Esophagus muscularis mucosa (tissue), 4 donors: ENCODE measurements around the gene LRTM2. TPM values are rescaled to one million over a fixed set of nuclear protein-coding genes. Genes with fewer than 3 reads are reported as not detected.

Experiments
- DNase-seq: peaks from one replicate; pipeline ENCODE4 v3.0.0-alpha.2; 2017; ENCODE audit errors: extremely low spot score
- H3K27ac ChIP-seq, 4 donors: fragments of 200-600 bp; sonication (generic); replicated peaks in 1 of 4; 1 replicate in 3 of 4; 2 replicates in 1 of 4; pipeline ENCODE4 v1.5.1; 2016 to 2019; ENCODE audit warnings: mild to moderate bottlenecking in 1 of 4
- H3K27me3 ChIP-seq, 4 donors: fragments of 200-600 bp; sonication (generic); one replicate each; pipeline versions ENCODE4 v1.5.1 to v1.6.0; 2016 to 2019
- H3K36me3 ChIP-seq, 4 donors: fragments of 200-600 bp; sonication (generic); one replicate each; pipeline ENCODE4 v1.5.1; 2016 to 2019
- H3K4me1 ChIP-seq, 4 donors: fragments of 200-600 bp; sonication (generic); one replicate each; pipeline ENCODE4 v1.5.1; 2016 to 2019
- H3K4me3 ChIP-seq, 4 donors: fragments of 200-600 bp; sonication (generic); 1 replicate in 2 of 4; 2 replicates in 2 of 4; pipeline ENCODE4 v1.5.1; 2016 to 2019; ENCODE audit warnings: mild to moderate bottlenecking in 4 of 4, moderate library complexity in 1 of 4
- H3K9me3 ChIP-seq, 4 donors: fragments of 200-600 bp; sonication (generic); 1 replicate in 3 of 4; 2 replicates in 1 of 4; pipeline ENCODE4 v1.5.1; 2016 to 2019
- CTCF ChIP-seq, 3 experiments: fragments of 200-600 bp in 2 of 3; fragments of 450-650 bp in 1 of 3; sonication (generic) in 2 of 3; IDR thresholded peaks; one replicate each; pipeline ENCODE4 v1.5.1; 2017 to 2019; ENCODE audit warnings: antibody characterized with exemption in 3 of 3, mild to moderate bottlenecking in 2 of 3, moderate library complexity in 1 of 3
- EP300 ChIP-seq: sonication (generic); formaldehyde crosslinking; IDR thresholded peaks from one replicate; pipeline ENCODE4 v1.6.1; 2017; ENCODE audit warnings: antibody characterized with exemption
- POLR2A ChIP-seq: fragments of 450-650 bp; IDR thresholded peaks from one replicate; pipeline ENCODE4 v1.6.1; 2017; ENCODE audit warnings: antibody characterized with exemption, moderate library complexity, mild to moderate bottlenecking, low read depth
- POLR2AphosphoS5 ChIP-seq, 2 donors: sonication (generic); formaldehyde crosslinking; IDR thresholded peaks; one replicate each; pipeline ENCODE4 v1.6.1; 2017; ENCODE audit warnings: antibody characterized with exemption in 2 of 2
- WGBS: methylation state at CpG from one replicate; pipeline ENCODE4 v1.1.5; 2018; 5-methylcytosine and 5-hydroxymethylcytosine counted together
- intact Hi-C: fragments of 100-400 bp; cut with DNase I; formaldehyde crosslinking; loops from one replicate; pipeline ENCODE4 v1.15.1; 2023
- total RNA-seq, 4 donors: library from RNA; depleted of rRNA; stranded (reverse); fragments of >200 nt; gene quantifications; one replicate each; pipeline versions ENCODE4 v1.1.0 to v1.2.1, GENCODE V29; 2016

The LRTM2 gene
- total RNA-seq, 4 donors from 2014 or later, result 0.17 TPM; not detected in 3

- Histone ChIP-seq H3K4me1 (no peaks in the 10 kb centered on the region), H3K27me3 (peaks cover 0 to 30% (median 0%) of the 10 kb centered on the region in 4 donors), H3K9me3 (no peaks in the 10 kb centered on the region), H3K4me3 (no peak overlapping the region), H3K27ac (no peak overlapping the region), H3K36me3 (no peaks in the 10 kb centered on the region)
- intact Hi-C loops, result no loop called here
- TF ChIP-seq POLR2AphosphoS5 (IDR thresholded peaks at IDR 0.05) (no peak), CTCF (IDR thresholded peaks at IDR 0.05) (no peak), EP300 (no peak), POLR2A (no peak)
- no peak for DNase-seq
- WGBS, result 95% methylated on average over 11 of the region's 24 CpGs
These were observed 26.3 kb downstream of the LRTM2 start for GRCh38 chr12:1846421-1847405.

GRCh38 chr12:1847411-1847810, 27.0 kb downstream of the LRTM2 start:
- intact Hi-C loops, result no loop called here
- H3K9me3 ChIP-seq, result no peaks in the 10 kb centered on the region
- no peak for DNase-seq
- WGBS, result 70% methylated on average over 4 of the region's 4 CpGs
- H3K4me3 ChIP-seq, result no peak overlapping the region
- H3K27ac ChIP-seq, result no peak overlapping the region
- H3K36me3 ChIP-seq, result no peaks in the 10 kb centered on the region
- H3K4me1 ChIP-seq, result no peaks in the 10 kb centered on the region
- H3K27me3 ChIP-seq, result peaks cover 0 to 25% (median 0%) of the 10 kb centered on the region in 4 donors
- no peak for TF ChIP-seq CTCF (IDR thresholded peaks at IDR 0.05)
- no peak for TF ChIP-seq EP300
- no peak for TF ChIP-seq POLR2A
- TF ChIP-seq POLR2AphosphoS5 (IDR thresholded peaks at IDR 0.05), result no peak

GRCh38 chr12:1848146-1848545, 27.8 kb downstream of the LRTM2 start:
- H3K27me3 ChIP-seq, result peaks cover 0 to 18% (median 0%) of the 10 kb centered on the region in 4 donors
- TF ChIP-seq EP300, result no peak
- TF ChIP-seq POLR2AphosphoS5 (IDR thresholded peaks at IDR 0.05), result no peak
- TF ChIP-seq POLR2A, result no peak
- no peak for TF ChIP-seq CTCF (IDR thresholded peaks at IDR 0.05)
- H3K4me1 ChIP-seq, result no peaks in the 10 kb centered on the region
- WGBS, result 66% methylated on average over 10 of the region's 10 CpGs
- no peak overlapping the region for H3K4me3 ChIP-seq
- no peaks in the 10 kb centered on the region for H3K36me3 ChIP-seq
- no peak for DNase-seq
- no peak overlapping the region for H3K27ac ChIP-seq
- no peaks in the 10 kb centered on the region for H3K9me3 ChIP-seq
- intact Hi-C loops, result no loop called here

- Histone ChIP-seq H3K4me1 (no peaks in the 10 kb centered on the region), H3K27ac (no peak overlapping the region), H3K4me3 (no peak overlapping the region), H3K27me3 (peaks cover 0 to 12% (median 0%) of the 10 kb centered on the region in 4 donors), H3K9me3 (no peaks in the 10 kb centered on the region), H3K36me3 (no peaks in the 10 kb centered on the region)
- no peak for DNase-seq
- 82% methylated on average over 6 of the region's 6 CpGs for WGBS
- TF ChIP-seq POLR2AphosphoS5 (IDR thresholded peaks at IDR 0.05), result no peak
- no peak for TF ChIP-seq POLR2A
- no peak for TF ChIP-seq EP300
- intact Hi-C loops, result no loop called here
These were observed 28.4 kb downstream of the LRTM2 start for GRCh38 chr12:1848745-1849144.

- intact Hi-C loops, result no loop called here
- H3K4me3 ChIP-seq, result no peak overlapping the region
- no peaks in the 10 kb centered on the region for H3K36me3 ChIP-seq
- 59% methylated on average over 7 of the region's 7 CpGs for WGBS
- H3K4me1 ChIP-seq, result no peaks in the 10 kb centered on the region
- TF ChIP-seq EP300, result no peak
- no peak for TF ChIP-seq CTCF (IDR thresholded peaks at IDR 0.05)
- no peak for TF ChIP-seq POLR2AphosphoS5 (IDR thresholded peaks at IDR 0.05)
- no peak for TF ChIP-seq POLR2A
- DNase-seq, result no peak
- no peak overlapping the region for H3K27ac ChIP-seq
- peaks cover 0 to 16% (median 15%) of the 10 kb centered on the region in 4 donors for H3K9me3 ChIP-seq
- no peaks in the 10 kb centered on the region for H3K27me3 ChIP-seq
These were observed 30.9 kb downstream of the LRTM2 start for GRCh38 chr12:1851151-1851701.
